Measurements from ENCODE around the gene CPLX3.

CPLX3 gene

GRCh38 chr15:74878273-74878672, 51.8 kb downstream of the CPLX3 start:
- no peak for DNase-seq

All from NCI-H1417 (cell line).